Psoas muscle (tissue), 8 donors: ENCODE results near the gene RRM1. TPM values are rescaled to one million over a fixed set of nuclear protein-coding genes. Genes with fewer than 3 reads are reported as not detected.
"Not testable (repeated sequence)": the region's sequence is repeated elsewhere in the genome, so short reads cannot be mapped to it uniquely, and the experiment has no call there.

Source experiments
- ATAC-seq, 4 donors: fragments of 200-7000 bp; cut with Tn5 transposase; one replicate each; pipeline ENCODE4 v1.9.1; 2020; ENCODE audit warnings: moderate library complexity in 3 of 4, mild to moderate bottlenecking in 2 of 4
- DNase-seq, 2 donors: peaks; one replicate each; pipeline ENCODE4 v3.0.0-alpha.2; 2020
- H3K27ac ChIP-seq: fragments of 200-600 bp; one replicate; pipeline ENCODE4 v1.8.0; 2022
- H3K27me3 ChIP-seq, 3 donors: fragments of 200-600 bp in 1 of 3; one replicate each; pipeline versions ENCODE4 v1.6.1 to v1.8.0; 2013 to 2022; ENCODE audit warnings: low read length in 2 of 3, mild to moderate bottlenecking in 2 of 3, moderate library complexity in 1 of 3; ENCODE audit not compliant: insufficient read depth in 3 of 3
- H3K36me3 ChIP-seq, 2 donors: fragments of 200-600 bp in 1 of 2; one replicate each; pipeline versions ENCODE4 v1.6.1 to v1.8.0; 2013 to 2022; ENCODE audit warnings: low read depth in 1 of 2, mild to moderate bottlenecking in 1 of 2, moderate library complexity in 1 of 2; ENCODE audit not compliant: insufficient read depth in 1 of 2
- H3K4me1 ChIP-seq: fragments of 200-600 bp; one replicate; pipeline ENCODE4 v1.8.0; 2022
- H3K4me3 ChIP-seq: fragments of 200-600 bp; one replicate; pipeline ENCODE4 v1.8.0; 2022; ENCODE audit warnings: mild to moderate bottlenecking
- H3K9me3 ChIP-seq: fragments of 200-600 bp; one replicate; pipeline ENCODE4 v1.8.0; 2022
- CTCF ChIP-seq: fragments of 200-600 bp; IDR thresholded peaks from one replicate; pipeline ENCODE4 v1.8.0; 2022; ENCODE audit warnings: antibody characterized with exemption
- WGBS, 3 donors: extraction: QIAGEN DNeasy Blood & Tissue Kit; methylation state at CpG; one replicate each; pipeline versions ENCODE4 v1.1.6 to v1.1.7; 2013; 5-methylcytosine and 5-hydroxymethylcytosine counted together
- intact Hi-C, 2 donors: fragments of 100-400 bp; cut with DNase I; formaldehyde crosslinking; loops; one replicate each; pipeline versions ENCODE4 v1.11.0 to v1.14.2; 2022
- polyA plus RNA-seq, 3 donors: library from polyadenylated mRNA; stranded (reverse); fragments of 200-250 nt; gene quantifications; one replicate each; pipeline ENCODE4 v1.2.3, GENCODE V29; 2013
- total RNA-seq, 4 donors: library from RNA; stranded (reverse); fragmentation: NEBNext Ultra II Directional in 2 of 4; extraction: Animal tissue kit (Norgen Biotek cat#: 25700) in 2 of 4; gene quantifications; one replicate each; pipeline versions ENCODE4 v1.2.1 to v1.2.4, GENCODE V29; 2021 to 2023
- donor health status: healthy with polysubstance abuse.
- donor health status: DM: no; HTN: no; CAD: no; lungs with moderate emphysema.
- donor health status: Bipolar disorder and iron deficiency.
- donor health status: healthy.
- donor health status: DM: yes; HTN: yes; CAD: no.
- donor health status: DM: no; HTN: no; CAD: no.
- donor health status: DM: no; HTN: no; CAD: no.
- donor health status: DM: yes; HTN: yes; CAD: no.

RRM1 gene
- total and polyA plus RNA-seq, 7 donors = 11.3 to 45.8 (median 31.0) TPM

GRCh38 chr11:4156571-4156970 lies 62.0 kb downstream of the RRM1 start:
- H3K9me3 ChIP-seq = no peaks in the 10 kb centered on the region
- no peak overlapping the region for H3K27ac ChIP-seq
- no peaks in the 10 kb centered on the region for H3K4me1 ChIP-seq
- DNase-seq = no peak
- no peak for ATAC-seq
- no peaks in the 10 kb centered on the region for H3K27me3 ChIP-seq
- intact Hi-C loops = no loop called here
- no peak for TF ChIP-seq CTCF
- H3K36me3 ChIP-seq = no peaks in the 10 kb centered on the region
- no peak overlapping the region for H3K4me3 ChIP-seq

- H3K4me3 ChIP-seq, ATAC-seq, H3K36me3 ChIP-seq, H3K9me3 ChIP-seq, H3K4me1 ChIP-seq, H3K27ac ChIP-seq, intact Hi-C loops, H3K27me3 ChIP-seq, DNase-seq: not testable (repeated sequence)
- whole genome bisulfite sequencing, 3 donors = 73 to 100% methylated on average over 1 of the region's 1 CpG; no CpG with 5 or more reads in 1 of the 3 donors
These were observed 64.2 kb downstream of the RRM1 start for GRCh38 chr11:4158818-4159217.

GRCh38 chr11:4161305-4161704 lies 66.7 kb downstream of the RRM1 start:
- Histone ChIP-seq H3K4me3 (no peak overlapping the region), H3K27ac (no peak overlapping the region), H3K4me1 (no peaks in the 10 kb centered on the region), H3K9me3 (no peaks in the 10 kb centered on the region), H3K27me3 (no peaks in the 10 kb centered on the region), H3K36me3 (no peaks in the 10 kb centered on the region)
- no peak for TF ChIP-seq CTCF
- 78 to 92% (median 91%) methylated on average over 1 of the region's 1 CpG for WGBS, 3 donors
- no peak for ATAC-seq
- no peak for DNase-seq
- intact Hi-C loops = no loop called here

GRCh38 chr11:4164884-4165590 lies 70.4 kb downstream of the RRM1 start:
- 76 to 88% (median 87%) methylated on average over 3 of the region's 3 CpGs for WGBS, 3 donors

GRCh38 chr11:4167292-4167691 lies 72.7 kb downstream of the RRM1 start:
- no peak for TF ChIP-seq CTCF
- Histone ChIP-seq H3K36me3 (no peaks in the 10 kb centered on the region), H3K27ac (no peak overlapping the region), H3K27me3 (no peaks in the 10 kb centered on the region), H3K4me1 (no peaks in the 10 kb centered on the region), H3K4me3 (no peak overlapping the region), H3K9me3 (no peaks in the 10 kb centered on the region)
- intact Hi-C loops = no loop called here
- 89 to 90% (median 90%) methylated on average over 3 of the region's 3 CpGs for WGBS, 3 donors
- DNase-seq = no peak
- ATAC-seq = no peak

More at GRCh38 chr11:4164884-4165590, 70.4 kb downstream of the RRM1 start:
- H3K9me3 ChIP-seq = no peaks in the 10 kb centered on the region
- intact Hi-C loops = no loop called here
- no peak overlapping the region for H3K27ac ChIP-seq
- no peak overlapping the region for H3K4me3 ChIP-seq
- H3K4me1 ChIP-seq = no peaks in the 10 kb centered on the region
- TF ChIP-seq CTCF = no peak
- DNase-seq (no peak), ATAC-seq (no peak)
- no peaks in the 10 kb centered on the region for H3K36me3 ChIP-seq
- no peaks in the 10 kb centered on the region for H3K27me3 ChIP-seq
